Heart right ventricle (tissue), 16 donors: ENCODE results near the gene ADPRS. TPM values are rescaled to one million over a fixed set of nuclear protein-coding genes. Genes with fewer than 3 reads are reported as not detected.

Experiments used
- ATAC-seq, 8 donors: fragments of 200-7000 bp; cut with Tn5 transposase; one replicate each; pipeline ENCODE4 v1.9.1; 2020; ENCODE audit warnings: mild to moderate bottlenecking in 8 of 8, moderate library complexity in 8 of 8, moderate number of reproducible peaks in 1 of 8
- DNase-seq, 2 donors: peaks; one replicate each; pipeline ENCODE4 v3.0.0-alpha.2; 2020
- H3K27ac ChIP-seq, 10 donors: fragments of 200-600 bp; sonication (generic) in 2 of 10; one replicate each; pipeline versions ENCODE4 v1.5.0 to v1.8.0; 2020 to 2022; ENCODE audit warnings: mild to moderate bottlenecking in 3 of 10
- H3K27me3 ChIP-seq, 7 donors: fragments of 200-600 bp; one replicate each; pipeline ENCODE4 v1.8.0; 2021 to 2022; ENCODE audit warnings: mild to moderate bottlenecking in 2 of 7
- H3K36me3 ChIP-seq, 9 donors: fragments of 200-600 bp; sonication (generic) in 1 of 9; one replicate each; pipeline versions ENCODE4 v1.5.0 to v1.8.0; 2020 to 2022; ENCODE audit warnings: mild to moderate bottlenecking in 2 of 9
- H3K4me1 ChIP-seq, 9 donors: fragments of 200-600 bp; sonication (generic) in 1 of 9; one replicate each; pipeline versions ENCODE4 v1.5.0 to v1.8.0; 2020 to 2022; ENCODE audit warnings: mild to moderate bottlenecking in 4 of 9
- H3K4me3 ChIP-seq, 10 donors: fragments of 200-600 bp; sonication (generic) in 2 of 10; one replicate each; pipeline versions ENCODE4 v1.5.0 to v1.8.0; 2020 to 2022; ENCODE audit warnings: mild to moderate bottlenecking in 7 of 10, moderate library complexity in 2 of 10
- H3K9me3 ChIP-seq, 11 donors: fragments of 200-600 bp in 10 of 11; sonication (generic) in 2 of 11; one replicate each; pipeline versions ENCODE4 v1.5.0 to v1.8.0; 2013 to 2022; ENCODE audit warnings: mild to moderate bottlenecking in 2 of 11, control low read depth in 1 of 11, moderate library complexity in 1 of 11
- WGBS, 2 donors: extraction: QIAGEN DNeasy Blood & Tissue Kit; methylation state at CpG; one replicate each; pipeline ENCODE4 v1.1.7; 2013; ENCODE audit warnings: inconsistent platforms in 1 of 2; 5-methylcytosine and 5-hydroxymethylcytosine counted together
- intact Hi-C, 10 donors: fragments of 100-400 bp; cut with DNase I; formaldehyde crosslinking; loops; one replicate each; pipeline versions ENCODE4 v1.11.1 to v1.14.2; 2022
- polyA plus RNA-seq, 2 donors: library from polyadenylated mRNA; stranded (reverse); fragments of 200-250 nt; gene quantifications; one replicate each; pipeline ENCODE4 v1.2.3, GENCODE V29; 2013
- total RNA-seq, 10 donors: library from RNA; stranded (reverse); fragmentation: NEBNext Ultra II Directional in 3 of 10; extraction: Animal tissue kit (Norgen Biotek cat#: 25700) in 3 of 10; gene quantifications; one replicate each; pipeline versions ENCODE4 v1.2.1 to v1.2.4, GENCODE V29; 2021 to 2023
- TF ChIP-seq, protein P1 (sequence below), 9 donors: fragments of 200-600 bp; sonication (generic) in 2 of 9; IDR thresholded peaks; one replicate each; pipeline versions ENCODE4 v1.5.0 to v1.8.0; 2021 to 2022; ENCODE audit warnings: antibody characterized with exemption in 9 of 9, mild to moderate bottlenecking in 5 of 9, moderate library complexity in 1 of 9
- donor health status: Arrhythmogenic right ventricular cardiomyopathy.
- donor health status: ischemic (EF 13 %, LVEDD 7.1; RV severe dilation, severe dysfunction).
- donor health status: healthy with polysubstance abuse.
- donor health status: DM: no; HTN: yes; CAD: no.
- donor health status: DM: no; HTN: no; CAD: no.
- donor health status: ischemic (EF 25% LVEDD 6.9; RV normal size, moderate dysfunction).
- donor health status: ischemic (EF 25% LVEDD 5.7; RV mildly dilated, moderate dysfunction).
- donor health status: healthy.
- donor health status: DM: yes; HTN: yes; CAD: no.
- donor health status: Ischemic cardiomyopathy.
- donor health status: ischemic (EF 35%, LVEDD 5.7; RV mildly dilated, moderate dysfunction).
- donor health status: nonischemic (EF 11% LVEDD 7.7; RV severe dilation, severe dysfunction).
- donor health status: DM: yes; HTN: yes; CAD: no.
- donor health status: PGD.
- donor health status: ischemic (EF 29% LVEDD 5.4; RV normal size, mild dysfunction).
- donor health status: nonischemic (EF 23%, LVEDD 6.1; RV moderate dilation, normal function).

ADPRS gene
- total and polyA plus RNA-seq, 12 donors = 11.0 to 24.3 (median 15.6) TPM

DNA sequence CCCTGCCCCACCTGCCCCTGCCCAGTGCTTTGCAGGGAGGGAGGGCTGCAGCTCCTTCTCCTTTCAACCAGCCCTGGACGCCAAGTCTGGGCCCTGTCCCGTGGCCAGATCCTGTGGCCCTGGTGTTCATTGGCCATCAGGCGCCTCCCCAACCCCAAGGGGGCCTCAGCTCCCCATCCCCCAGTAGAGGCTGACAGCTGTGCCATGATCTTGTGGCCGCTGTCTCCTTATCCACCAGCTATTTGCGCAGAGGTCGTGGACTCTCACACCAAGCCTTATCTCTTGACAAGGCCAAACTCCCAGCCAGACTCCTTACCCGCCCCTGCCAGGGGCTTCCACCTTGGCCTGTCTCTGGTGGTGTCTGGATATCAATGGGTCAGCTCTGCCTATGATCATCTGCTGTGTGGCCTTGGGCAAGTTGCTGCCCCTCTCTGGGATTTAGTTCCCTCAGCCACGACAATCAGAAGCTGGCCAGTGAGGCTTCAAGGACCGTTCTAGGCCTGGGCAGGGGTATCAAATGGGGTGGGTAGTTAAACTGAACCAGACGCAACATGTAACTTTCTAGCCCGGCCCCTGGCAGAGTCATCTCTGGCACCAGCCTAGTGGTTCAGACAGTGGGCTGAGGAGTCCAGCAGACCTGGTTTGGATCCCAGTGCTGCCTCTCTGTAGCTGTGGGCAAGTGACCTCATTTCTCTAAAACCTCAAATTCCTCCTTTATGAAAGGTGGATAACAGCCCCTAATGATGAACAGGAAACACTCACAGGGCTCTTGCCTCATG is 39.6 kb downstream of the ADPRS start:
- TF ChIP-seq, protein P1, sequence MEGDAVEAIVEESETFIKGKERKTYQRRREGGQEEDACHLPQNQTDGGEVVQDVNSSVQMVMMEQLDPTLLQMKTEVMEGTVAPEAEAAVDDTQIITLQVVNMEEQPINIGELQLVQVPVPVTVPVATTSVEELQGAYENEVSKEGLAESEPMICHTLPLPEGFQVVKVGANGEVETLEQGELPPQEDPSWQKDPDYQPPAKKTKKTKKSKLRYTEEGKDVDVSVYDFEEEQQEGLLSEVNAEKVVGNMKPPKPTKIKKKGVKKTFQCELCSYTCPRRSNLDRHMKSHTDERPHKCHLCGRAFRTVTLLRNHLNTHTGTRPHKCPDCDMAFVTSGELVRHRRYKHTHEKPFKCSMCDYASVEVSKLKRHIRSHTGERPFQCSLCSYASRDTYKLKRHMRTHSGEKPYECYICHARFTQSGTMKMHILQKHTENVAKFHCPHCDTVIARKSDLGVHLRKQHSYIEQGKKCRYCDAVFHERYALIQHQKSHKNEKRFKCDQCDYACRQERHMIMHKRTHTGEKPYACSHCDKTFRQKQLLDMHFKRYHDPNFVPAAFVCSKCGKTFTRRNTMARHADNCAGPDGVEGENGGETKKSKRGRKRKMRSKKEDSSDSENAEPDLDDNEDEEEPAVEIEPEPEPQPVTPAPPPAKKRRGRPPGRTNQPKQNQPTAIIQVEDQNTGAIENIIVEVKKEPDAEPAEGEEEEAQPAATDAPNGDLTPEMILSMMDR (IDR thresholded peaks at IDR 0.05) = no peak
- H3K27ac ChIP-seq = no peak overlapping the region
- peaks cover 0 to 24% (median 5%) of the 10 kb centered on the region in 9 donors for H3K4me1 ChIP-seq
- H3K9me3 ChIP-seq = no peaks in the 10 kb centered on the region
- no peaks in the 10 kb centered on the region for H3K36me3 ChIP-seq
- H3K27me3 ChIP-seq = peaks cover 0 to 27% (median 10%) of the 10 kb centered on the region in 7 donors
- WGBS, 2 donors = 81% methylated on average over 11 of the region's 11 CpGs
- no peak overlapping the region for H3K4me3 ChIP-seq
- ATAC-seq = no peak
- intact Hi-C loops = no loop called here
- no peak for DNase-seq

DNA sequence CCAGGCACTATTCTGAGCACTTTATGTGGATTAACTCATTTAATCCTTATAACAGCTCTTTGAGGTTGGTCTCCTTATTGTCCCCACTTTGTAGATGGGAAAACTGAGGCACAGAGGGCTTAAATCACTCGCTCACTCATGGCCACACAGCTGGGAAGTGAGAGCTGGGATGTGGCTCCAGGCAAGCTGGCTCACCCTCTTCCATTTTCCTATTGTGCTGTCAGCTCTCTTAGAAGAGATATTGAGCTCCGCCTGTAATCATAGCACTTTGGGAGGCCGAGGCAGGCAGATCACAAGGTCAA is 40.2 kb downstream of the ADPRS start:
- Histone ChIP-seq H3K27ac (no peak overlapping the region), H3K4me3 (no peak overlapping the region), H3K36me3 (no peaks in the 10 kb centered on the region), H3K4me1 (peaks cover 0 to 25% (median 5%) of the 10 kb centered on the region in 9 donors), H3K27me3 (peaks cover 0 to 21% (median 10%) of the 10 kb centered on the region in 7 donors), H3K9me3 (no peaks in the 10 kb centered on the region)
- DNase-seq (no peak), ATAC-seq (no peak)
- intact Hi-C loops = no loop called here
- 83 to 86% methylated on average over 3 of the region's 3 CpGs for WGBS, 2 donors
- TF ChIP-seq, protein P1 (IDR thresholded peaks at IDR 0.05) = no peak

DNA sequence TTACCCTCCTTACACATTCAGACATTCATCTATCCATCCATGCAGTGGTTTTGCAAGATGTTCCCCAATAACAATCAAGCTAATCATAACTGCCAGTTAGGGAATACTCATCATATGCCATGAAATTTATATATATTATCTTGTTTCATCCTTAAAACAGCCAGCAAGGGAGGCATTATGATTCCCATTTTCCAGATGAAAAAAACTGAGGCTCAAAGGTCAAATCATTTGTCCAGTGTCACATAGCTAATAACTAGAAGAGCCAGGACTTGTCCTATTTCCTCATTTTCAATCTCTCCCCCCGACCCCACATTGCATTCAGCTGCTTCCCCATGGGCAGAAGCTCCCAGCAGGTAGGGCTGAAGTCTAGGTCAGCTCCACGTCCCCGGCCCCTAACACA is 43.3 kb downstream of the ADPRS start:
- Histone ChIP-seq H3K27me3 (no peaks in the 10 kb centered on the region), H3K27ac (no peak overlapping the region), H3K36me3 (peaks cover 0 to 14% (median 5%) of the 10 kb centered on the region in 9 donors), H3K4me3 (no peak overlapping the region), H3K9me3 (no peaks in the 10 kb centered on the region), H3K4me1 (peaks cover 6 to 38% (median 29%) of the 10 kb centered on the region in 9 donors)
- 89 to 90% methylated on average over 3 of the region's 3 CpGs for WGBS, 2 donors
- intact Hi-C loops = loop anchor here in 4 of 10 donors (2.0 to 10.0 kb wide), 3 partner anchors 35 to 283 kb away; no protein-coding TSS in a partner anchor
- DNase-seq = no peak
- TF ChIP-seq, protein P1 (IDR thresholded peaks at IDR 0.05) = no peak
- no peak for ATAC-seq

DNA sequence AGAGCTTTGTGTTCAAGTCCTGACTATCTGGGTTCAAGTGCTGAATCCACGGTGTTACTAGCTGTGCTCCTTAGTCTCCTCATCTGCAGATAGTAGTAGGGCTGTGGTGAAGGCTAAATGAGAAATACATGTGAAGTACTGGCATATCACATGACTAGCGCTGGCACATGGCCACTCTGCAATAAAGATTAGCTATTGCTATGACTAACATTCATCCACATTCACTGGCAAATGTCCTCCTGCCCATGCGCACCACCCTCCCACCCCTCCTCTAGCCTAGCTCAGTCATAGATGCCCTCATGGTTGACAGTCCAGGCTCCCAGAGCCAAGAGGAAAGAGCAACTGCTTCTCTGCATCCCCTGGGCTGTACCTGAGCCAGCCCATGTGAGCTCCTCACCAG is 44.8 kb downstream of the ADPRS start:
- peak in 7 of 8 donors; percentile 19 to 77 (median 39) for ATAC-seq
- intact Hi-C loops = loop anchor here in 4 of 10 donors (2.0 to 10.0 kb wide), 3 partner anchors 36 to 281 kb away; no protein-coding TSS in a partner anchor
- H3K4me1 ChIP-seq = peaks cover 6 to 48% (median 39%) of the 10 kb centered on the region in 9 donors
- TF ChIP-seq, protein P1 (IDR thresholded peaks at IDR 0.05) = no peak
- H3K27ac ChIP-seq = peak overlapping the region in 1 of 10 donors; percentile 11
- peak in 1 of 2 donors; percentile 35 for DNase-seq
- H3K4me3 ChIP-seq = no peak overlapping the region
- no peaks in the 10 kb centered on the region for H3K9me3 ChIP-seq
- peaks cover 0 to 28% (median 19%) of the 10 kb centered on the region in 9 donors for H3K36me3 ChIP-seq
- no peaks in the 10 kb centered on the region for H3K27me3 ChIP-seq
- WGBS, 2 donors = 55 to 64% methylated on average over 3 of the region's 3 CpGs
